HCT116 (cell line): ENCODE results near the gene ACOT8. TPM values are rescaled to one million over a fixed set of nuclear protein-coding genes. Genes with fewer than 3 reads are reported as not detected.

Experiments
- ATAC-seq: fragments of 200-7000 bp; cut with Tn5 transposase; 2 replicates; pipeline ENCODE4 v1.9.1; 2020; ENCODE audit warnings: mild to moderate bottlenecking, moderate library complexity
- BruUV-seq: library from RNA; stranded (reverse); fragments of 400-500 nt; replicated peaks from 2 replicates; lab custom pipeline; 2021; lab: Mats Ljungman, UMichigan
- CTCF ChIA-PET: fragments of 300-600 bp; sonication (Branson Sonifier 250); formaldehyde crosslinking; loops from one replicate; lab custom pipeline; 2021; ENCODE audit warnings: antibody characterized with exemption; lab: Charles Lee
- POLR2A ChIA-PET: fragments of 300-600, 350-600 bp; sonication (Branson Sonifier 250); formaldehyde crosslinking; loops from one replicate; lab custom pipeline; 2021; ENCODE audit warnings: antibody characterized with exemption; lab: Charles Lee
- RAD21 ChIA-PET, 2 experiments: fragments of 300-600 bp; sonication (Branson Sonifier 250); formaldehyde crosslinking; loops; one replicate each; lab custom pipeline; 2023; ENCODE audit warnings: low total read pairs in 2 of 2; ENCODE audit not compliant: uncharacterized antibody in 2 of 2, unreplicated experiment in 2 of 2, low non-redundant PET in 1 of 2; lab: Charles Lee
- DNase-seq: peaks from one replicate; pipeline ENCODE4 v3.0.0-alpha.2; 2010; ENCODE audit warnings: low read depth, low spot score
- H2AFZ ChIP-seq: fragments of 200-600 bp; shearing (Covaris generic), sonication (generic); 2 replicates; pipeline ENCODE4 v1.6.1; 2017; ENCODE audit warnings: low read depth, mixed run types, mixed read lengths, antibody characterized with exemption, low read length; ENCODE audit not compliant: poor library complexity, severe bottlenecking
- H3K27ac ChIP-seq: 2 replicates; pipeline ENCODE4 v1.5.1; 2012; ENCODE audit warnings: low read depth, low read length
- H3K27me3 ChIP-seq: fragments of 200-600 bp; sonication (generic); 2 replicates; pipeline ENCODE4 v1.6.1; 2016; ENCODE audit warnings: mixed run types, low read length, mixed read lengths; ENCODE audit not compliant: insufficient read depth
- H3K36me3 ChIP-seq, 2 experiments: fragments of 200-500 bp in 1 of 2; fragments of 200-600 bp in 1 of 2; sonication (Bioruptor generic) in 1 of 2; sonication (generic) in 1 of 2; 2 replicates each; pipeline versions ENCODE4 v1.5.1 to v1.6.1; 2014 to 2016; ENCODE audit warnings: low read length in 2 of 2, inconsistent platforms in 1 of 2, mixed read lengths in 1 of 2, mixed run types in 1 of 2; ENCODE audit not compliant: insufficient read depth in 2 of 2, control insufficient read depth in 1 of 2
- H3K4me1 ChIP-seq, 2 experiments: fragments of 200-600 bp in 1 of 2; sonication (generic) in 1 of 2; 2 replicates each; pipeline versions ENCODE4 v1.5.1 to v1.6.1; 2012 to 2017; ENCODE audit warnings: low read length in 2 of 2, inconsistent platforms in 1 of 2, mild to moderate bottlenecking in 1 of 2, mixed read lengths in 1 of 2, mixed run types in 1 of 2, moderate library complexity in 1 of 2; ENCODE audit not compliant: insufficient read depth in 2 of 2, control insufficient read depth in 1 of 2
- H3K4me2 ChIP-seq: fragments of 200-600 bp; sonication (generic); 2 replicates; pipeline ENCODE4 v1.6.1; 2017; ENCODE audit warnings: mixed run types, low read length, mixed read lengths
- H3K4me3 ChIP-seq, 2 experiments: fragments of 200-600 bp in 1 of 2; sonication (generic) in 1 of 2; replicated peaks in 1 of 2; 2 replicates each; pipeline ENCODE4 v1.5.1; 2011 to 2016; ENCODE audit warnings: low read length in 2 of 2, control low read depth in 1 of 2, low read depth in 1 of 2, mild to moderate bottlenecking in 1 of 2, mixed read lengths in 1 of 2, mixed run types in 1 of 2
- H3K79me2 ChIP-seq: fragments of 200-600 bp; sonication (generic); 2 replicates; pipeline ENCODE4 v1.6.1; 2017; ENCODE audit warnings: mild to moderate bottlenecking, mixed run types, low read length, moderate library complexity, mixed read lengths; ENCODE audit not compliant: insufficient read depth
- H3K9ac ChIP-seq: fragments of 200-600 bp; sonication (generic); 2 replicates; pipeline ENCODE4 v1.6.1; 2016; ENCODE audit warnings: low read length, mixed read lengths
- H3K9me2 ChIP-seq: fragments of 200-600 bp; sonication (generic), shearing (Covaris generic); 2 replicates; pipeline ENCODE4 v1.6.1; 2017; ENCODE audit warnings: mixed run types, mild to moderate bottlenecking, moderate library complexity; ENCODE audit not compliant: insufficient read depth
- H3K9me3 ChIP-seq, 2 experiments: fragments of 200-500 bp in 1 of 2; fragments of 200-600 bp in 1 of 2; sonication (Bioruptor generic) in 1 of 2; sonication (generic) in 1 of 2; 2 replicates each; pipeline ENCODE4 v1.6.1; 2014 to 2017; ENCODE audit warnings: low read length in 2 of 2, mixed read lengths in 2 of 2, inconsistent platforms in 1 of 2, low read depth in 1 of 2, mild to moderate bottlenecking in 1 of 2, mixed run types in 1 of 2, moderate library complexity in 1 of 2; ENCODE audit not compliant: control insufficient read depth in 1 of 2, insufficient read depth in 1 of 2
- H4K20me1 ChIP-seq: fragments of 200-600 bp; sonication (generic), shearing (Covaris generic); 2 replicates; pipeline ENCODE4 v1.6.1; 2017; ENCODE audit warnings: mixed run types, mild to moderate bottlenecking, moderate library complexity; ENCODE audit not compliant: insufficient read depth
- CEBPB ChIP-seq: IDR thresholded peaks from 2 replicates; pipeline ENCODE4 v1.6.1; 2012; ENCODE audit warnings: low read depth
- CTCF ChIP-seq, 3 experiments: fragments of 200-600 bp in 1 of 3; sonication (generic) in 1 of 3; IDR thresholded peaks in 2 of 3; conservative IDR thresholded peaks in 1 of 3; 2 replicates each; pipeline ENCODE4 v1.5.1; 2012 to 2017; ENCODE audit warnings: low read depth in 2 of 3, low read length in 2 of 3, antibody characterized with exemption in 1 of 3, borderline replicate concordance in 1 of 3, control low read depth in 1 of 3, mild to moderate bottlenecking in 1 of 3, mixed read lengths in 1 of 3, mixed run types in 1 of 3, moderate library complexity in 1 of 3; ENCODE audit not compliant: insufficient read depth in 1 of 3
- EGR1 ChIP-seq: IDR thresholded peaks from 2 replicates; pipeline ENCODE4 v1.6.1; 2012; ENCODE audit warnings: low read depth
- EZH2phosphoT487 ChIP-seq: fragments of 200-600 bp; IDR thresholded peaks from 2 replicates; pipeline ENCODE4 v1.6.1; 2018; ENCODE audit warnings: antibody characterized with exemption, borderline replicate concordance
- FOSL1 ChIP-seq: IDR thresholded peaks from 2 replicates; pipeline ENCODE4 v1.6.1; 2012; ENCODE audit warnings: low read depth
- JUND ChIP-seq: IDR thresholded peaks from 2 replicates; pipeline ENCODE4 v1.6.1; 2012
- MAX ChIP-seq: IDR thresholded peaks from 2 replicates; pipeline ENCODE4 v1.6.1; 2012
- POLR2A ChIP-seq: IDR thresholded peaks from 2 replicates; pipeline ENCODE4 v1.7.0; 2011; ENCODE audit warnings: borderline replicate concordance; ENCODE audit not compliant: insufficient read depth, insufficient read length; ENCODE audit errors: extremely low read depth
- SIN3A ChIP-seq: IDR thresholded peaks from 2 replicates; pipeline ENCODE4 v1.6.1; 2012; ENCODE audit warnings: low read depth
- TCF7L2 ChIP-seq: IDR thresholded peaks from 2 replicates; pipeline ENCODE4 v1.7.0; 2011; ENCODE audit warnings: borderline replicate concordance, inconsistent platforms; ENCODE audit not compliant: insufficient read depth, insufficient read length; ENCODE audit errors: extremely low read depth
- YY1 ChIP-seq: IDR thresholded peaks from 2 replicates; pipeline ENCODE4 v1.6.1; 2011; ENCODE audit warnings: low read length, low read depth, moderate library complexity, mild to moderate bottlenecking; ENCODE audit not compliant: insufficient replicate concordance; ENCODE audit errors: extremely low read depth
- ZFX ChIP-seq: fragments of 450-650 bp; IDR thresholded peaks from 2 replicates; pipeline ENCODE4 v1.6.1; 2017
- ZNF274 ChIP-seq: fragments of 200-500 bp; sonication (Bioruptor generic); IDR thresholded peaks from 2 replicates; pipeline ENCODE4 v1.6.1; 2014; ENCODE audit warnings: mild to moderate bottlenecking, low read depth, low read length, inconsistent platforms
- intact Hi-C: fragments of 100-400 bp; cut with micrococcal nuclease; formaldehyde crosslinking; loops from 2 replicates; pipeline ENCODE4 v1.10.0; 2022
- total RNA-seq: library from RNA; stranded (reverse); gene quantifications from one replicate; pipeline ENCODE4 v1.2.1, GENCODE V29; 2021; ENCODE audit not compliant: unreplicated experiment
- TF ChIP-seq, protein P1 (sequence below): IDR thresholded peaks from 2 replicates; pipeline ENCODE4 v1.6.1; 2011; ENCODE audit warnings: mild to moderate bottlenecking, low read length, moderate library complexity; ENCODE audit not compliant: insufficient replicate concordance; ENCODE audit errors: extremely low read depth
- TF ChIP-seq, protein P2 (sequence below): IDR thresholded peaks from 2 replicates; pipeline ENCODE4 v1.6.1; 2012; ENCODE audit warnings: low read depth
- TF ChIP-seq, protein P3 (sequence below): IDR thresholded peaks from 2 replicates; pipeline ENCODE4 v1.6.1; 2012

ACOT8 gene
- total RNA-seq, 1 experiment from 2014 or later: 12.2 TPM

GRCh38 chr20:45816951-45817350 lies 40.2 kb downstream of the ACOT8 start:
- CTCF ChIA-PET: interaction anchor here (0.9 kb wide), 1 partner anchor 153 kb away, joined by 5 read pairs; no protein-coding TSS in a partner anchor
- H3K27ac ChIP-seq: peak overlapping the region; percentile 28; the same call in 1 of the 2 replicates
- peaks cover 17 to 34% of the 10 kb centered on the region in 2 experiments; a peak in 3 of 4 replicates for H3K4me1 ChIP-seq
- BruUV-seq: no TSS peak
- H4K20me1 ChIP-seq: no peaks in the 10 kb centered on the region
- no peak overlapping the region for H3K9ac ChIP-seq
- H2AFZ ChIP-seq: no peak overlapping the region
- H3K27me3 ChIP-seq: no peaks in the 10 kb centered on the region
- intact Hi-C loops: no loop called here
- no peaks in the 10 kb centered on the region for H3K9me2 ChIP-seq
- DNase-seq (no peak), ATAC-seq (no peak)
- H3K4me2 ChIP-seq: no peak overlapping the region
- no peak overlapping the region for H3K4me3 ChIP-seq
- peaks cover 34% of the 10 kb centered on the region for H3K79me2 ChIP-seq
- no peaks in the 10 kb centered on the region for H3K9me3 ChIP-seq
- RAD21 ChIA-PET: no interaction called here
- TF ChIP-seq SIN3A: no peak
- TF ChIP-seq ZNF274: no peak
- TF ChIP-seq, protein P1, sequence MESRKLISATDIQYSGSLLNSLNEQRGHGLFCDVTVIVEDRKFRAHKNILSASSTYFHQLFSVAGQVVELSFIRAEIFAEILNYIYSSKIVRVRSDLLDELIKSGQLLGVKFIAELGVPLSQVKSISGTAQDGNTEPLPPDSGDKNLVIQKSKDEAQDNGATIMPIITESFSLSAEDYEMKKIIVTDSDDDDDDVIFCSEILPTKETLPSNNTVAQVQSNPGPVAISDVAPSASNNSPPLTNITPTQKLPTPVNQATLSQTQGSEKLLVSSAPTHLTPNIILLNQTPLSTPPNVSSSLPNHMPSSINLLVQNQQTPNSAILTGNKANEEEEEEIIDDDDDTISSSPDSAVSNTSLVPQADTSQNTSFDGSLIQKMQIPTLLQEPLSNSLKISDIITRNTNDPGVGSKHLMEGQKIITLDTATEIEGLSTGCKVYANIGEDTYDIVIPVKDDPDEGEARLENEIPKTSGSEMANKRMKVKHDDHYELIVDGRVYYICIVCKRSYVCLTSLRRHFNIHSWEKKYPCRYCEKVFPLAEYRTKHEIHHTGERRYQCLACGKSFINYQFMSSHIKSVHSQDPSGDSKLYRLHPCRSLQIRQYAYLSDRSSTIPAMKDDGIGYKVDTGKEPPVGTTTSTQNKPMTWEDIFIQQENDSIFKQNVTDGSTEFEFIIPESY: no peak
- TF ChIP-seq TCF7L2: no peak
- no peak for TF ChIP-seq CEBPB
- TF ChIP-seq, protein P2, sequence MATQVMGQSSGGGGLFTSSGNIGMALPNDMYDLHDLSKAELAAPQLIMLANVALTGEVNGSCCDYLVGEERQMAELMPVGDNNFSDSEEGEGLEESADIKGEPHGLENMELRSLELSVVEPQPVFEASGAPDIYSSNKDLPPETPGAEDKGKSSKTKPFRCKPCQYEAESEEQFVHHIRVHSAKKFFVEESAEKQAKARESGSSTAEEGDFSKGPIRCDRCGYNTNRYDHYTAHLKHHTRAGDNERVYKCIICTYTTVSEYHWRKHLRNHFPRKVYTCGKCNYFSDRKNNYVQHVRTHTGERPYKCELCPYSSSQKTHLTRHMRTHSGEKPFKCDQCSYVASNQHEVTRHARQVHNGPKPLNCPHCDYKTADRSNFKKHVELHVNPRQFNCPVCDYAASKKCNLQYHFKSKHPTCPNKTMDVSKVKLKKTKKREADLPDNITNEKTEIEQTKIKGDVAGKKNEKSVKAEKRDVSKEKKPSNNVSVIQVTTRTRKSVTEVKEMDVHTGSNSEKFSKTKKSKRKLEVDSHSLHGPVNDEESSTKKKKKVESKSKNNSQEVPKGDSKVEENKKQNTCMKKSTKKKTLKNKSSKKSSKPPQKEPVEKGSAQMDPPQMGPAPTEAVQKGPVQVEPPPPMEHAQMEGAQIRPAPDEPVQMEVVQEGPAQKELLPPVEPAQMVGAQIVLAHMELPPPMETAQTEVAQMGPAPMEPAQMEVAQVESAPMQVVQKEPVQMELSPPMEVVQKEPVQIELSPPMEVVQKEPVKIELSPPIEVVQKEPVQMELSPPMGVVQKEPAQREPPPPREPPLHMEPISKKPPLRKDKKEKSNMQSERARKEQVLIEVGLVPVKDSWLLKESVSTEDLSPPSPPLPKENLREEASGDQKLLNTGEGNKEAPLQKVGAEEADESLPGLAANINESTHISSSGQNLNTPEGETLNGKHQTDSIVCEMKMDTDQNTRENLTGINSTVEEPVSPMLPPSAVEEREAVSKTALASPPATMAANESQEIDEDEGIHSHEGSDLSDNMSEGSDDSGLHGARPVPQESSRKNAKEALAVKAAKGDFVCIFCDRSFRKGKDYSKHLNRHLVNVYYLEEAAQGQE: no peak
- no peak for TF ChIP-seq EGR1
- no peak for TF ChIP-seq JUND
- TF ChIP-seq ZFX: no peak
- no peak for TF ChIP-seq EZH2phosphoT487
- no peak for TF ChIP-seq CTCF (IDR thresholded peaks at IDR 0.05 in 2 of 3, conservative IDR thresholded peaks at IDR 0.05 in 1 of 3; ENCODE audit: borderline replicate concordance in 1 of 3, insufficient read depth in 1 of 3, low read depth in 2 of 3, low read length in 2 of 3)
- no peak for TF ChIP-seq POLR2A
- TF ChIP-seq, protein P3, sequence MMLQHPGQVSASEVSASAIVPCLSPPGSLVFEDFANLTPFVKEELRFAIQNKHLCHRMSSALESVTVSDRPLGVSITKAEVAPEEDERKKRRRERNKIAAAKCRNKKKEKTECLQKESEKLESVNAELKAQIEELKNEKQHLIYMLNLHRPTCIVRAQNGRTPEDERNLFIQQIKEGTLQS: no peak
- no peak for TF ChIP-seq YY1
- no peak for TF ChIP-seq MAX
- no peak for TF ChIP-seq FOSL1
- TF ChIP-seq, all 23 proteins: peak for 0
- peaks cover 16 to 41% of the 10 kb centered on the region in 2 experiments for H3K36me3 ChIP-seq
- POLR2A ChIA-PET: interaction anchor here (1.3 kb wide), 1 partner anchor 9 kb away, joined by 4 read pairs; the partner anchor contains the start of gene TNNC2
